ENCODE results near the gene CAPN13.

Gene CAPN13

DNA sequence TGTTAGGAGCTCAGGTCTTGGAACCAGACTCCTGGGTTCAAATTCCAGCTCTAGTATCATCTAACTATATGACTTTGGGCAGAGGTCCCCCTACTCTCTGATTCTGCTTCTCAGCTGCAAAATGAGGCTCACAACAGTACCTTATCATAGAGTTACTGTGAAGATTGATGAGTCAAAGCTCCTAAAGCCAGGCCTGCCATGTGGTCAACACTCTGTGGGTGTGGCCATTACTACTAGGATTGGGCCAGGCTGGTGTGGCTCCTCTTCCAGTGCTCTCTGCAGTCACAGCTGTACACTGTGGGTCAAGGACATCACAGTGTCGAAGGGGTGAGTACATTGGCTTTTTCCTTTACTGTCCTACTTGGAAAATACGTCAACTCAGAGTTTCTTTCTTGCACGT is 22.6 kb downstream of the CAPN13 start:
- DNase-seq = no peak

DNA sequence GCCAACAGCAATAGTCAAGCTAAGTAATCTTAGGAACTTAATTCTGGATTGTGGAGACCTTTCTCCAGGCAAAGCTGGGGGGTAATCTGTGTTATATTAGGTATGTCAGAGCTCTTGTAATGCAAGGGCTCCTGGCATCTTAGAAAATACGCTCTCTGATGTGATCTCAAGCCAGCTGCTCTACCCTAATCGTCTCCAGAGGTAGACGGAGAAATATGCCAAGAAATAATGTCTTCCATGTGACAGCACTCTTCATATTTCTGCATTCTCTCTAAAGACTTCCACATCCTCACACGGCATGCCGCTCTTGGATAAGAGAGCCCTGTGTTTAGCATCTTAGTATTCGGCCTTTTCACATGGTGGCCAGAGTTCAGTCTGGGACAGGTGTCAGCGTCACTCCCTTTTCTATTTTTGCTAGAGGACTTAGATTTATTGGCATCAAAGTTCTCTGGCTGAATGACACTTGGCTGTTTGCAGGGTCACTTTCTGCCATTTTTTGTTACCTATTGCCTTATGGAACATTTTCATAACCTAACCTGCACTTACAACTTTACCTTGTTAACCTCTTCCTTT is 25.2 kb downstream of the CAPN13 start:
- no peak for DNase-seq

DNA sequence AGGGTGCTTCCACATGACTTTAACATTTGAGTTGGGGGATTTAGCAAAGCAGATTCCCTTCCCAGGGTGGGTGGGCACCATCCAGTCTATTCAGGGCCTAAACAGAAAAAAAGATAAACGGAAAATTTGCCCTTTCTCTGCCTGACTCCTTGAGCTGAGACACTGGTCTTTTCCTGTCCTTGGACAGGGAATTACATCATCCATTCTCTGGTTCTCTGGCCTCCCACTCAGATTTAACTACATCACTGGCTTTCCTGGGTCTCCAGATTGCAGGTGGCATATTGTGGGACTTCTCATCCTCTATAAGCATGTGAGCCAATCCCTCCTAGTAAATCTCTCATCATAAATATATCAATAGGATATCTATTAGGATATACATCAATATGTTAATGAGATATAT is 25.8 kb downstream of the CAPN13 start:
- no peak for DNase-seq

DNA sequence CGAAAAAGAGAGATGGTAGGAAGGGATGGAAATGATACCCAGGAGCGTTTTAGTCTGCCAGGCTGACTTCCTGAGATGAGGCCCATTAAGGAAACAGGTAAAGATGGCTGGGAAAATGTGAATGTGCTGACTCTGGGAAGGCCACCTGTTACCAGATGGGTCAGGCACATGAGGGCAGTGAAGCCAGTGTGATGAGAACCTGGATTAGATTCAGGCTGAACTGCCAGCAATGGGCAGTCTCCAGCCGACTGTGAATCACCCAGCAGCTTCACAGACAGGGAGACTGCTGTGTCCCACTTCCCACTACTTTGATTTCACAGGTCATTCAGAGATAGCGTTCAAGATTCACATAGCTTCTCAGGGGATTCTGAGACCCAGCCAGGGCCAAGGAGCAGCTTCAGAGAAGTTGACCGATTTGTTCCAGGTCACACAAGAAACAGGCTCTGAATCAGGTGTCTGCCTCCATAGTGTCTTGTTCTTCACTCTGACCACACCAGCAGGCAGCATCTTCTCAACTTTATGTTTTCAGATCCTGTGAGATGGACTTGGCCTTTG is 26.4 kb downstream of the CAPN13 start:
- no peak for DNase-seq

DNA sequence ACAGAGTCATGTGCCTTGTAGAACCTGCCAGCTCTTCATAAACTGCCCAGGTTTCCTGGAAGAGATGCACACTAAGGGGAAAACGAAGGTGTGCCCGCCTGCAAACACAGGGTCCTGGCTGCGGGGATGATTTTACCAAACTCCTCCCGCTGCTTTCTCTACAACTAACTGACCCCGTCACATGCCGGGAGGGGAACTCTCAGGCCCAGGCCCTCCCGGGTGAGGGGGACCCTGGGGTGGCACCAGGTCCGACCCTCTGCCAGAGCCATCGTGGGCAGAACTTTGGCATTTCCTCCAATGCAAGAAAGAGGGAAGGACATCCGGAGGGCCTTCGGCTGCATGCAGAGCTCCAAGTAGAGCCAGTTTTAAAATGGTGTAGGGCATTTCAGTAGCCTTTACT is 28.6 kb downstream of the CAPN13 start:
- no peak for DNase-seq

DNA sequence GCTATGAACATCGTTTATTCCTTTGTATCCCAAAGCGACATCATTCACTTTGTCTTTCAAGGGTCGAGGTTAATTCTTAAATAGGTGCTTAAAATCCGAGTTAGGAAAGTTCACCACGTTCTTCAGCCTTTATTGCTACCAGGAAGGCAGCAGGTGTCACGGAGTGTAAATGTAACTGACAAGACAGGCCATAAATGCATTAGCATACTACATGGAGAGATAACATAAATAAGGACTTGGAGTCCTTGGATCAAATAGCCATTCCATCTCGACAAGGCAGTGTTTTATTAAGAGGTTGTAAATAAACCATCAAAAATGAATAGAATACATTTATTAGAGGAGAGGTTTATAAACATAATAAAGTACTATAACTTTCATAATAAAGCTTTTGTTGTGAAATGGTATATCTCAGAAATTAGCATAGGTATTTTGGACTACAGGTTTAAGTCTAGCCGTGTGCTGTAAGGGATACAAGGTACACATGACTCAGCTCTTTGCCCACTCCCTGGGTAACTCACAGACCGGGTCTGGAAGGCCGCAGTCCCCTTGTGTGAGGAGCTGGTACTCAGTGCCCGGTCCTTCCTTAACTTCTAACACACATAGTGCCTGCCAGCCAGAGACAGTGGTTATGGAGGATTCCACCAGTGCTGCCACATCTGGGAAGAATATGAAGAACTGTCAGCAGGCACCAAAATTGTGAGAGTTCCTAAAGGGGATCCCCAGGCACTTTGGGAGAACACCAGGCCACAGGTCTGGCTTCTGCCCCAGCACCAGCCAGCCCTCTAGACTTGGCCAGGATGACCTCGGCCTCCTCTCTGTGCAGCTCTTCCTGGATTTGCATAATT is 29.4 kb downstream of the CAPN13 start:
- no peak for DNase-seq

DNA sequence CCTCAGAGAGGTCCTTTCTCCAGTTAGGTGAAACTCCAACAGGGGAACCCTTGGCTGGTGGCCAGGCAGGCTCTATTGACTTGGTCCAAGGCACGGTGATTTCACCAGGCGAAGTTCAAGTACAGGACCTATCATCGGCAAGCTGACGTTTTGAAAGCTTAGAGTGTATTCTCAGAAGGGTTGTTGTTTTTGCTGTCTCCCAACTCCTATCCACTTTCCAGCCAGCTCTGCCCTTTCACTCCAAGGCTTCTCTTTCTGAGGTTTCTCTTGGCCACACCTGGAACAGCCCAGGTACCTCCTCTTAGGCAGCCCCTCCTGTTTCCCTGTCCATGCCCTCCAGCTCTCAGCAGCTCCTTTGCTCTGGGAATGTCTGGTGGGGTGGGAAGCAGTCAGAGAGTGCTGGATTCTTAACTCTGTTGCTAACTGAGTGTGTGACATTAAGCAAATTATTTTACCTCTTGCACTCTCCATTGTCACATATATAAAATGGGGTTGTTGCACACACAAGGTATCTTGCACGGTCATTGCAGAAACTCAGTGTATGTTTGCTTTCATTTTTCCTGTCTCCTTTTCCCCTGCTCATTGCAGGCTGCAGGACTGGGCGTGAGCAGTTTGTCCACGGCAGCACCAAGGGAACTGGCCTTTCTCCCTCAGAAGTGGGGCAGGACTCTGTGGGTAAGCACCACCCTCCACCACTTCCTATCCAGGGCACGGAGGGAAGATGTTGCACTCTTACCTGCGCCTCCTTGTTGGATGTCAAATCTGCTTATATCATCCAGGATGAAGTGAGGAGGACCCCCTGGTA is 30.2 kb downstream of the CAPN13 start:
- DNase-seq = no peak

DNA sequence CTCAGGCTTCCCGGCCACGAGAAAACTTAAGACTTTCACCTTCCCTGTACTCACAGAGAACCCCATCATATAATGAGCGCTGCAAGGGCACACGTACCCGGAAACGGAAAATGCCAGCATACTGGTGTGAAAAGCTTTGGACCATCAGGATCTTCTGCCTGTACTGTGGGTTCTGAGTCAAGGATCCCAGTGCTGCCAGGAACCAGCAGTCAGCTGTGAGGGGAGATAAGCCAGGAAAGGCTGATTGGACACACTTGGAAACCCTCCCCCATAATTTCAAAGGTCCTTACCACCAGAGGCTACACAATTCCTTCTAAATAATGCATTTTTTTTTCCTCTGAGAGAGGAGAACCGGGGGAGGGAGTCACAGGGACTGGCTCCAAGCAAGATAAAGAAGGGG is 31.4 kb downstream of the CAPN13 start:
- no peak for DNase-seq

DNA sequence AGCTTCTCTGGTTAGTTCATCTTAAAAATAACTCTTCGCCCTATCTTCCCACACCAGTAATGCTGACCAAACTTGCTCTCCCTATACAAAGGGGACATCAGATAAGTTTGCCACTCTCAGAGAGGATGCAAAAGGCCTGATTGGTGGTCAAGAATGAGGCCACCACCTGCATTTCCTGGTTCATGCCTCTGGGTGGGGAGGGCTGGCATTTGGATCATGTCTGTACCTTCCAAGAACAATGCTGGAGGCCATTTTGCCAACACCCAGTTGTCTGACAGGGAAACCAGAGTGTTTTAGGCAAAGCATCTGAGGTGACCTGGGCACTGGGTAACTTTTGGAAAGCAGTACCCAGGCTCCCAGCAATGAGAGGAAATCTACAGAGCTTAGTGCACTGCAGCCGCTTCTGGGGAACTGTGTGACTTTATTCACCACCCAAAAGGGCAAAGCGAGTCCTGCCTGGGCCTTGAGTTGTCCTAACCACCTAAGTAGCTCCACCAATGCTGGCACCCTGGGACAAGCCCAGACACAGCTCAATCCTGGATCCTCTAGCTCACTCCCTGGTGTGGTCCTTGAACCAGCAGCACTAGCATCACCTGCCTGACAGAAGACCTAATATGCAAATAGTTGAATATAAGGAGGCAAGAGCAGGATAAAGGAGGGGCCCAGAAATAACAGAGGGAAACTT is 35.1 kb downstream of the CAPN13 start:
- DNase-seq = no peak

DNA sequence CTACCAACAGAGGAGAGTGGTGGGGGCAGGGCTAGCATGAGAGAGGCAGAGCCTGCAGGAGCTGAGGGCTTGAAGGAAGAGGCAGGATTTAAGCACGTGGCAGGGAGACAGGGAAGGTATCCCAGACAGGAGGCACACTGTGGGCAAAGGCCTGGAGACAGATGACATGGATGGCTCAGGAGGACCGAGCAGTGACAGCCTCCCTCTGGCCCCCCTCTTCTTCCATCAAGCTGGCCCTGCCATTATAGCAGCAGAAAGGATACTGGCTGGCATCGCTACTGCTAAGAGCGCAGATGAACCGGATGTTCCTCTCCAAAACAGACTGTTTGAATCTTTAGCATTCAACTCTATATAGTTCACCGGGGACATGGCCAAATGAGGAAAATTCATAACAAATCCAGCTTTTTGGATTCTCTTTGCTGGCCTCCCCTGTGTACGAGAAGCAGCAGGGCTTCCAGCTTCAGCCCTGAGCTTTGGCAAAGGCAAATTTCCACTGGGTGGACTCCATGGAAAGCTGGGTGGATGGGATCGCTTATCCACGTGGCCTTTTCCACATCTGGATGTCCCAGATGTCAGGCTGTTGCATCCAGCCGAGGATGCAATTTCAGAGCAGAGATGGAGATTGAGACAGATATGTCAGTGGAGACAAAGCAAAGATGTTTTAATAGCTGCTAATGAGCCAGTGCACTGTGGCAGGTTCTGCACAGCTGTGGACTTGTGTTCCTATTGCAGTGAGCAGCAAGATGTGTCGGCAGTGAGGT is 36.2 kb downstream of the CAPN13 start:
- no peak for DNase-seq

DNA sequence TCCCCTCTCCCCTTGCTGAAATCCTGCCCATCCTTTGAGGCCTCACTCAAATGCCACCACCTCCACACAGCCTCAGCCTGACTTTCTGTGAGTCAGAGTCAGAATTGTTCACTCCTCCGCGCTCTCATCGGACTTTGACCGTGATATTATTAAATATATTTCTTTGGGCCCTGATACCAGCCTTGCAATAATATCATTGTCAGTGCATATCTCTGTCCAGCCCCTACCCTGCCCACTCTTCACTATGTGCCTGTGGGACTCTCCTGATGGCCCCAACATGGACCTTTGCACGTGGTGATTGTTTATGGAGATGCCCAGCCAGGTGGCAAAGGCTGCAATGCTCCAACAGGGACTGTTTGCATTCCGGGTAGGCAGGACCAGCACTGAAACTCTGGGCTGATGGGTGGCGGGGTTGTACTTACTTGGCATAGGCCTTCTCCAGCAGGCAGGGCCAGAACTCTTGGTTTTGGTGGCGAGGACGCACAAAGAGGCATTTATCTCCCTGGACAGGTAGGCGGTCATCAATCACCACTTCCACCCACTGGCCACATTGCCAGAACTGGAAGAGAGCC is 37.3 kb downstream of the CAPN13 start:
- DNase-seq = no peak

DNA sequence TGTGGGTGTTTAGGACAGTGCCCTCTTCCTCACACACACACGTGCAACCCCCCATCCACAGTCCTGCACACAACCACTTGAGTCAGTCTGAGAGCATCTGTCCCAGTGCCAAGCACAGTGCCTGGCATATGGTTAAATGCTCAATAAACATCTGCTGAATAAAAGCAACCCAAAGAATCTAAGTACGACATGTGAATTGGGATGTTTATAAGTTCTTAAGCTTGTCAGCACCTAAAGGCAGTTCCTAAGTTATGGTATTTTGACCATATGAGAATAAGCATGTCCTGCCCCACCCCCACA is 37.8 kb downstream of the CAPN13 start:
- no peak for DNase-seq

DNA sequence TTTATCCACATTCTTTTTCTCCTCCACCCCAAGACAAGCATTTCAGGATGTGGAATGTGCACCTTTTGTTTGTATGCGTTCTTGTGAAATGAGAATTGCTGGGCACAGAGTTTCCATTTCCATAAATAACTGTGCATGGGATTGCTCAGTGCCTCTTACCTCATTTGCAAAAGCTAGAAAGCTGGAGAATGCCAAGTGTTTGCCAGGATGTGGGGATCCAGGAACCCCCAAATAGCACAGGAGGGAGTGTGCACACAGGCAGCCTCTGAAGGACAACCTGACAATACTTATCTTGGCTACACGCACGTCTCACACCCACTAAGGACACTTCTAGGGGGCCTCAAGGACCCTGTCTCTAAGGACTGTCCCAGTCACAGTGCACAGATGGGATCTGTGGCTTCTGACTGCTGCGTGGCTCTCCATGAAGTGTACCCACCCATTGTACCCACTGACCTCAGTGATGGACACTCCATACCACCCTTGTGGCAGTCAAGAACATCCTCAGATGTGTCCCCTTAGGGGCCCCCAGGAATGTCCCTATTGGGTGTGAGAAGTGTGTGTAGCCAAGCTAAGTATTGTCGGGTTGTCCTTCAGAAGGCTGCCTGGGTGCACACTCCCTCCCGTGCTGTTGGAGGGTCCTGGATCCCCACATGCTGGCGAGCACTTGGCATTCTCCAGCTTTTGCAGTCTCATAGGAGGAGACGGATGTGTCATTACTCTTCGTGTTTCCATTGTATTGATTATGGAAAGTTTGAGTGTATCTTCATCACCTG is 38.4 kb downstream of the CAPN13 start:
- no peak for DNase-seq

DNA sequence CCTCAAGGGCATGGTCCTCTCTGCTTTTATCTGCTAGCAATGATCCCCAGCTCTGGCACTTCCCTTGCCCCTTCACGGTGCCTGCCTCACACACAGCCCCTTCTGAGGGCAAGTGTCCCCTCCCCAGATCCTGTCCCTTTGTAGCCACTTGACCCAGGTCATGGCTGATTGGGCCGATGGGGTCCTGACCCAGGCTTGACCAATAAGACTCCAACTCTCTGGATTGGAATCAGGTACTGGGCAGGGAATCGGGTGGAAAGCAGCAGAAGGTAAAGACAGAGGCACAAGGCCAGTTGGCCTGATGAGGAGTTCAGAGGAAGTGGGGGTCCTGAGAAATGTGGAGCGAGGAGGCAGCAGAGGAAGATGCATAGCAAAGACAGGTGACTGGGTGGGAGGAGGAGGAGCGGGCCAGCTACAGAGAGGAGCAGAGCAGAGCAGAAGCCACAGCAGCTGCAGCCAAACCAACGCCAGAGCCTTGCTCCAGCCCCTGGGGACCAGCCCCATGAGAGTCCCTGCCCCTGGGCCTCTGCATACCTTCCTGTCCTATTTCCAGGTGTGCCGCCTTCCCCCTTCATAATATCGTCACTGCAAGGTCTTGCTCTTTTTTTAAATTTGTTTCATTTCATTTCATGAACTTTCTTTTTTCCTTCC is 39.1 kb downstream of the CAPN13 start:
- no peak for DNase-seq

DNA sequence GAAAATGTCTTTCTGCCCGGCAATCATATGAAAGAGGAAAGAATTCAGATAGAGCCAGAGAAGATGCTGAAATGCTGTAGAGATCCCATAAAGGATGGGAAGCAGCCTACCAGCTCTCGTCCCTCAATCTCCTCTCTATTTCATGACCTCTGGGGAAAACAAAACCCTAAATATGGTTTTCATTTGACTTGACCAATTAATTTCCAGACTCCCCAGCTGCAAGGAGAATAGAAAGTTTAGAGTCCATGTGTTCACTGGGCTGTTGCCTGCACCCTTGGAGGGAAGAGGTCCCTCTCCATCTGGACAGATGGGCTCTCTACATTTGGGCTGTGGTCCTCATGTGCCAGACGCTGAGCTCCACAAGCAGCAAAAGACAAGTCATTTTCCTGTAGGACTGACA is 40.6 kb downstream of the CAPN13 start:
- no peak for DNase-seq

DNA sequence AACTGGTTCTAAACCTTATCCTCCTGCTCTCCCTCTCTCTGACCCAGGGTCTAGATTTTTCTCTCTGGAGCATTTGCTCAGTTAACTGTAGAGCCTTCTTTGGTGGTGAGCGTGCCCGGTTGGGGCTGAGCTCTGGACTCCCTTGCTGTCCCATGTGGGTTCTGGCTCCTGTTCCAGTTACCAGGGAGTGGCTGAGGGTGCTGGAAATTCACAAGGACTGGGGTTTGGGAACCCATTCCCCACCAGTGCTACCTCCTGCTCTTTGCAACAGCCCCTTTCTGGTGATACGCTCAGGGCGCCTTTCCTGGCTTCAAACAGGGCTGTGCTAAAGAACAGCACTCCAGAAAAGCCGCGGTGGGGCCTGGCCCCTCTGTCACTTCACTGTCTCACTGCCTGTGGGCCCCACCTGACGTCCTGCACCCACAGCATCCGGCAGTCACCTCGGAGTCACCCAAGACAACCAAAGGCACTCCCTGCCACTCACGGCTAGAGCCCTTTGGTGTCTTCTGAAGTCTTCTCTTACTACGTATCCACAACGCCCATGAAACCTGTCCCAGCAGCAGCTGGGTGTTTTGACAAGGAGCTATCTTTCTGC is 41.3 kb downstream of the CAPN13 start:
- DNase-seq = no peak

DNA sequence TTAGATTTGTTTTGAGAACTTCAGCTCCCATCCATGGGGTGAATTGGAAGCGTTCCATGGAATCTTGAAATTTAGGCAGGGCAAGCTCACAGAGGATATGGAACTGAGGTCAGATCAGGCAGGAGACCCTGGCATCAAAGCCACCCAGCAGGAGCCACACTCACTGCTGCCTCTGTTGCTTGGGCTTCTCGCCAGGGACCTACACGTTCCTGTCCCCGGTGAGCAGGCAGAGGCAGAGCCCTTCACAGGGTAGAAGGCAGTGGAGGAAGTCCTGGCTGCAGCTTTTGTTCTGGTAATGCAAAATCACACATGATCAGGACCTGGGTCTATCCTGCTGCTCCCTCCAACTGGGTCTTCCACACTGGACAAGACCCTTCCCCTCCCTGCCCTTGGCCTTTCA is 42.1 kb downstream of the CAPN13 start:
- no peak for DNase-seq

DNA sequence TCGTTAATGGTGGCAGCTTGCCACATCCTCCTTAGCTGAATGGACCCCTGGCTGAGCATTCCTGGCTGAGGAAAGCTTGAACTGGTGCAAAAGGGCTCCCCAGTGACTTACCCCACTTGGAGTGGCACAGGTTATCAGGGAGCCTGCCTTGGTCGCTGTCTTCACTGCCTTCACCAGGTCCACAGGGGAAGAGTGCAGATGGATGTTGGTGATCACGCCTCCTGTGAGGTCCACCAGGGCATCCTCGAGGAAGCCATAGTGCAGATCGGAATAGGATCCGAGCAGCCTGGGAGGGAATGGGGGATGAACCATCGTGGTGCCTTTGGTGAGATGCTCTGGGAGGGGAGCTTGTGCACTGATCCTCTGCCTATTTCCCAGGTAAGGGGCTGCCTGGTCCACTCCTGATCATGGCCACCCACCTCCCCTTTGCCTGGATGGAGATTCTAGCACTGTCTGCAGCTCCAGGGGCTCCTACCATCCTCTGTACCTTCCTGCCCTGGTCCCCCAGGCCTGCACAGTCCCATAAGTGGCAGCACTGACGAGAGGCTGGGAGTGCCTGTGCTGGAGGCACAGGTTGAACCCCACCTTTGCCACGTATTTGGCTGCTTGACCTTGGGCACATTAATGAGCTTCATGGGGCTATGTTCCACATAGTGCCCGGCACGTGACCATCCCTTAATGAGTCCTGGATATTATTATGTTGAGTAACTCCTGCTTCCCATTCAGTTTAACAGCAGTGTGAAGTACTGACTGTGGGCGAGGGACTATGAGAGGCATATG is 43.0 kb downstream of the CAPN13 start:
- no peak for DNase-seq

DNA sequence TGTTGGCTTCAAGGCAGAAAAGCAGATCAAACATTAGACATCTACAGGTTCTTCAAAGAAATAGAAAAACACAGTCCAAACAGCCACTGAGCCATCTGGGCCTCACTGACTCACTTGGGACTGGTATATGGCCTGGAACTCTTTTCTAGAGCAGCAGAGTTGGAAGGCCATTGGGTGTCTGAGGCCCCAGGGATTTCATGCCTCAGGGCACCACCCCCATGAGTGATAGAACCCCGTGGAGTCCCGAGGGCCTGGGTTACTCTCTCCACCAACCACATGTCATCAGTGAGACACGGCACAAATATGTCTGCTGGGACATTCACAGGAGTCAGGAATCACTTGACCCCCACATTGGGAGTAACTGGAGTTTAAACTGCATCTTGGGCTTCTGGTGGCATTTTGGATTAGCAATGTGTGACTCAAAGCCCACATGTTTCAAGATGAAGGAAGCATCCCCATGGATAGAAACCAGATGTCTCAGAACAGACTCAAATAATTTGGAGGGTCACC is 44.0 kb downstream of the CAPN13 start:
- no peak for DNase-seq

Measured in COR-L47 (cell line).